B cell (primary cell): ENCODE measurements around the gene ST3GAL3. TPM values are rescaled to one million over a fixed set of nuclear protein-coding genes. Genes with fewer than 3 reads are reported as not detected.

Experiments
- ATAC-seq: fragments of 200-7000 bp; cut with Tn5 transposase; one replicate; pipeline ENCODE4 v1.10.0; 2021; ENCODE audit warnings: low read depth, mild to moderate bottlenecking, moderate number of reproducible peaks, moderate library complexity
- CTCF ChIA-PET: fragments of 350-600 bp; sonication (Branson Sonifier 250); formaldehyde crosslinking; loops from one replicate; lab custom pipeline; 2021; ENCODE audit warnings: antibody characterized with exemption, inconsistent platforms; lab: Charles Lee
- POLR2A ChIA-PET: fragments of 350-600 bp; sonication (Branson Sonifier 250); formaldehyde crosslinking; loops from one replicate; lab custom pipeline; 2021; ENCODE audit warnings: antibody characterized with exemption; lab: Charles Lee
- DNase-seq: peaks from one replicate; pipeline ENCODE4 v3.0.0; 2013
- H2AFZ ChIP-seq: 2 replicates; pipeline ENCODE4 v1.6.1; 2012; ENCODE audit warnings: mild to moderate bottlenecking, low read depth, low read length; ENCODE audit not compliant: insufficient read depth, poor library complexity, severe bottlenecking
- H3K27ac ChIP-seq, 2 donors: 1 replicate in 1 of 2; 2 replicates in 1 of 2; pipeline ENCODE4 v1.5.1; 2012 to 2013; ENCODE audit warnings: low read length in 2 of 2, mild to moderate bottlenecking in 2 of 2, moderate library complexity in 1 of 2
- H3K27me3 ChIP-seq, 4 experiments: fragments of 200-600 bp in 1 of 4; sonication (generic) in 1 of 4; replicated peaks in 1 of 4; 1 replicate in 2 of 4; 2 replicates in 2 of 4; pipeline versions ENCODE4 v1.6.1 to v1.7.0; 2013 to 2016; ENCODE audit warnings: low read length in 3 of 4, mild to moderate bottlenecking in 2 of 4, mixed read lengths in 1 of 4, moderate library complexity in 1 of 4; ENCODE audit not compliant: insufficient read depth in 4 of 4, control insufficient read depth in 3 of 4; ENCODE audit errors: control extremely low read depth in 1 of 4
- H3K36me3 ChIP-seq, 2 experiments: replicated peaks in 1 of 2; 1 replicate in 1 of 2; 2 replicates in 1 of 2; pipeline versions ENCODE4 v1.6.1 to v1.7.1; 2013; ENCODE audit warnings: low read length in 1 of 2; ENCODE audit not compliant: insufficient read depth in 2 of 2, control insufficient read depth in 1 of 2; ENCODE audit errors: control extremely low read depth in 1 of 2, extremely low read depth in 1 of 2
- H3K4me1 ChIP-seq, 2 donors: fragments of 200-600 bp in 1 of 2; sonication (generic) in 1 of 2; 1 replicate in 1 of 2; 2 replicates in 1 of 2; pipeline versions ENCODE4 v1.5.1 to v1.6.1; 2013 to 2017; ENCODE audit warnings: low read length in 2 of 2; ENCODE audit not compliant: control insufficient read depth in 2 of 2, insufficient read depth in 2 of 2
- H3K4me2 ChIP-seq: replicated peaks from 2 replicates; pipeline ENCODE3; 2012; ENCODE audit warnings: mild to moderate bottlenecking, low read depth, low read length; ENCODE audit not compliant: poor library complexity, severe bottlenecking
- H3K4me3 ChIP-seq, 5 experiments: fragments of 200-600 bp in 1 of 5; sonication (generic) in 1 of 5; 1 replicate in 3 of 5; 2 replicates in 2 of 5; pipeline versions ENCODE4 v1.5.1 to v1.7.0; 2011 to 2016; ENCODE audit warnings: low read length in 4 of 5, mild to moderate bottlenecking in 4 of 5, low read depth in 2 of 5, control low read depth in 1 of 5, moderate library complexity in 1 of 5; ENCODE audit not compliant: insufficient read depth in 1 of 5; ENCODE audit errors: control extremely low read depth in 1 of 5, extremely low read depth in 1 of 5
- H3K79me2 ChIP-seq: fragments of 200-600 bp; sonication (generic); one replicate; pipeline ENCODE4 v1.6.0; 2016; ENCODE audit warnings: low read length; ENCODE audit not compliant: control insufficient read depth, insufficient read depth
- H3K9ac ChIP-seq: fragments of 200-600 bp; sonication (generic); 2 replicates; pipeline ENCODE4 v1.6.1; 2017; ENCODE audit warnings: mild to moderate bottlenecking, low read length, moderate library complexity
- H3K9me3 ChIP-seq, 3 donors: one replicate each; pipeline versions ENCODE4 v1.6.1 to v1.7.1; 2013; ENCODE audit warnings: low read length in 2 of 3; ENCODE audit not compliant: control insufficient read depth in 2 of 3, insufficient read depth in 1 of 3; ENCODE audit errors: control extremely low read depth in 1 of 3
- H4K20me1 ChIP-seq: 2 replicates; pipeline ENCODE4 v1.6.0; 2012; ENCODE audit warnings: mild to moderate bottlenecking, low read length; ENCODE audit not compliant: insufficient read depth, control insufficient read depth, poor library complexity, severe bottlenecking
- H3K27ac Mint-ChIP-seq: one replicate; pipeline ENCODE4 v1.8.0; 2021; ENCODE audit warnings: mixed read lengths
- H3K27me3 Mint-ChIP-seq: one replicate; pipeline ENCODE4 v1.8.0; 2021; ENCODE audit warnings: mixed read lengths
- H3K4me1 Mint-ChIP-seq: one replicate; pipeline ENCODE4 v1.8.0; 2021; ENCODE audit warnings: mixed read lengths
- H3K4me3 Mint-ChIP-seq: one replicate; pipeline ENCODE4 v1.8.0; 2021; ENCODE audit warnings: mixed read lengths
- H3K9me3 Mint-ChIP-seq: one replicate; pipeline ENCODE4 v1.8.0; 2022; ENCODE audit warnings: mixed read lengths; ENCODE audit not compliant: insufficient read depth
- CTCF ChIP-seq: fragments of 200-600 bp; IDR thresholded peaks from one replicate; pipeline ENCODE4 v1.8.0; 2022; ENCODE audit warnings: antibody characterized with exemption, mild to moderate bottlenecking
- EZH2 ChIP-seq: IDR thresholded peaks from 2 replicates; pipeline ENCODE4 v1.6.1; 2012; ENCODE audit warnings: borderline replicate concordance, low read depth, mild to moderate bottlenecking, moderate library complexity, low read length; ENCODE audit not compliant: insufficient read depth, poor library complexity, severe bottlenecking
- WGBS: methylation state at CpG from one replicate; pipeline ENCODE4 v1.1.5; 2013; ENCODE audit warnings: missing lambda C conversion rate; ENCODE audit not compliant: insufficient coverage; 5-methylcytosine and 5-hydroxymethylcytosine counted together
- intact Hi-C: fragments of 100-400 bp; cut with micrococcal nuclease; formaldehyde crosslinking; loops from one replicate; pipeline ENCODE4 v1.10.0; 2022
- polyA plus RNA-seq: library from polyadenylated mRNA; depleted of rRNA; stranded (reverse); fragments of >200 nt; gene quantifications from 2 replicates; pipeline ENCODE4 v1.2.3, GENCODE V29; 2012
- total RNA-seq, 2 donors: library from RNA; stranded (reverse); fragments of 120-200 nt in 1 of 2; gene quantifications; 1 replicate in 1 of 2; 2 replicates in 1 of 2; pipeline versions ENCODE4 v1.2.3 to v1.2.4, GENCODE V29; 2013 to 2022

ST3GAL3 gene
- total and polyA plus RNA-seq, 2 donors (not counting 1 experiment from before 2014, with no cell fraction given), result 16.8 to 31.4 TPM

GRCh38 chr1:43858324-43858723, 151.0 kb downstream of the ST3GAL3 start:
- Mint-ChIP-seq H3K4me3 (no peak overlapping the region), H3K9me3 (no peaks in the 10 kb centered on the region), H3K27me3 (no peaks in the 10 kb centered on the region), H3K4me1 (peaks cover 3% of the 10 kb centered on the region), H3K27ac (no peak overlapping the region)
- H3K9me3 ChIP-seq, result no peaks in the 10 kb centered on the region
- no peak overlapping the region for H3K4me3 ChIP-seq
- peaks cover 0 to 12% of the 10 kb centered on the region in 2 experiments for H3K36me3 ChIP-seq
- ChIA-PET CTCF (no interaction called here), POLR2A (no interaction called here)
- H3K79me2 ChIP-seq, result no peaks in the 10 kb centered on the region
- H2AFZ ChIP-seq, result no peak overlapping the region
- no peak overlapping the region for H3K9ac ChIP-seq
- DNase-seq (no peak), ATAC-seq (no peak)
- intact Hi-C loops, result no loop called here
- WGBS, result 81% methylated on average over 2 of the region's 2 CpGs
- no peak overlapping the region for H3K4me2 ChIP-seq
- H3K4me1 ChIP-seq, result peaks cover 0 to 5% of the 10 kb centered on the region in 2 donors
- H4K20me1 ChIP-seq, result no peaks in the 10 kb centered on the region
- no peak overlapping the region for H3K27ac ChIP-seq
- no peaks in the 10 kb centered on the region for H3K27me3 ChIP-seq
- TF ChIP-seq EZH2, result no peak
- TF ChIP-seq CTCF, result no peak

GRCh38 chr1:43861337-43861736, 154.0 kb downstream of the ST3GAL3 start:
- ChIA-PET POLR2A (no interaction called here), CTCF (no interaction called here)
- Mint-ChIP-seq H3K4me3 (no peak overlapping the region), H3K27me3 (no peaks in the 10 kb centered on the region), H3K9me3 (no peaks in the 10 kb centered on the region), H3K4me1 (no peaks in the 10 kb centered on the region), H3K27ac (no peak overlapping the region)
- Histone ChIP-seq H3K4me3 (no peak overlapping the region), H3K4me2 (no peak overlapping the region), H3K4me1 (no peaks in the 10 kb centered on the region), H3K27me3 (no peaks in the 10 kb centered on the region), H3K79me2 (no peaks in the 10 kb centered on the region), H3K27ac (no peak overlapping the region), H3K36me3 (peaks cover 0 to 10% of the 10 kb centered on the region in 2 experiments), H2AFZ (no peak overlapping the region), H4K20me1 (no peaks in the 10 kb centered on the region), H3K9ac (no peak overlapping the region), H3K9me3 (no peaks in the 10 kb centered on the region)
- TF ChIP-seq CTCF (no peak), EZH2 (no peak)
- no peak for DNase-seq
- no peak for ATAC-seq
- intact Hi-C loops, result no loop called here
- 100% methylated on average over 1 of the region's 3 CpGs for WGBS
